ENCODE data around the gene AKT3. TPM values are rescaled to one million over a fixed set of nuclear protein-coding genes. Genes with fewer than 3 reads are reported as not detected.

AKT3 gene
- total and polyA plus RNA-seq, 3 donors from 2014 or later: 32.3 to 70.9 (median 61.8) TPM

DNA sequence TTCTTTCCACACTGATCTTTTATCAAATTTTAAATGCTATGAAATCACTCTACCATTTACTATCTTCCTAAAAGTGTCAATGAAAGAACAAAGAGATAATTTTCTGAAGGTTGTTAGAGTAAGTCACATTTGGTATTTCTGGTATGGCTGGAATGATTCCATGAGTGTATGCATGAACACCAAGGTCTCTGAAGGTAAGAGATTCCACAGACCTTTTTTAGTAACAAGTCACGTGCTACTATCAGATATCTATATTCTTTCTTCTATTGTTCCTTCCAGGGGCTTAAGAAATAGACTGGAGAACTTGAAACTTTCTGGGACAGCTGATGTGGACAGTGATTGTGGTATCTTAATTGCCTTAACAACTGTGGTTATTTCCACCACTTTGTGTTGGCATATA, 329.2 kb downstream of the AKT3 start:
- no peaks in the 10 kb centered on the region for H3K9me3 ChIP-seq
- no peaks in the 10 kb centered on the region for H3K4me1 ChIP-seq
- no peak overlapping the region for H3K27ac ChIP-seq
- no peak for DNase-seq
- no peak overlapping the region for H3K4me3 ChIP-seq
- H3K27me3 ChIP-seq: no peaks in the 10 kb centered on the region
- no peak for TF ChIP-seq POLR2A (IDR thresholded peaks at IDR 0.05)
- TF ChIP-seq, protein P1, sequence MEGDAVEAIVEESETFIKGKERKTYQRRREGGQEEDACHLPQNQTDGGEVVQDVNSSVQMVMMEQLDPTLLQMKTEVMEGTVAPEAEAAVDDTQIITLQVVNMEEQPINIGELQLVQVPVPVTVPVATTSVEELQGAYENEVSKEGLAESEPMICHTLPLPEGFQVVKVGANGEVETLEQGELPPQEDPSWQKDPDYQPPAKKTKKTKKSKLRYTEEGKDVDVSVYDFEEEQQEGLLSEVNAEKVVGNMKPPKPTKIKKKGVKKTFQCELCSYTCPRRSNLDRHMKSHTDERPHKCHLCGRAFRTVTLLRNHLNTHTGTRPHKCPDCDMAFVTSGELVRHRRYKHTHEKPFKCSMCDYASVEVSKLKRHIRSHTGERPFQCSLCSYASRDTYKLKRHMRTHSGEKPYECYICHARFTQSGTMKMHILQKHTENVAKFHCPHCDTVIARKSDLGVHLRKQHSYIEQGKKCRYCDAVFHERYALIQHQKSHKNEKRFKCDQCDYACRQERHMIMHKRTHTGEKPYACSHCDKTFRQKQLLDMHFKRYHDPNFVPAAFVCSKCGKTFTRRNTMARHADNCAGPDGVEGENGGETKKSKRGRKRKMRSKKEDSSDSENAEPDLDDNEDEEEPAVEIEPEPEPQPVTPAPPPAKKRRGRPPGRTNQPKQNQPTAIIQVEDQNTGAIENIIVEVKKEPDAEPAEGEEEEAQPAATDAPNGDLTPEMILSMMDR (IDR thresholded peaks at IDR 0.05): no peak
- intact Hi-C loops (cut with DNase I; ENCODE audit: low total_unique reads): no loop called here
- no peaks in the 10 kb centered on the region for H3K36me3 ChIP-seq (ENCODE audit: low read depth, missing control alignments)
- WGBS, 2 donors: 61 to 67% methylated on average over 1 of the region's 1 CpG

DNA sequence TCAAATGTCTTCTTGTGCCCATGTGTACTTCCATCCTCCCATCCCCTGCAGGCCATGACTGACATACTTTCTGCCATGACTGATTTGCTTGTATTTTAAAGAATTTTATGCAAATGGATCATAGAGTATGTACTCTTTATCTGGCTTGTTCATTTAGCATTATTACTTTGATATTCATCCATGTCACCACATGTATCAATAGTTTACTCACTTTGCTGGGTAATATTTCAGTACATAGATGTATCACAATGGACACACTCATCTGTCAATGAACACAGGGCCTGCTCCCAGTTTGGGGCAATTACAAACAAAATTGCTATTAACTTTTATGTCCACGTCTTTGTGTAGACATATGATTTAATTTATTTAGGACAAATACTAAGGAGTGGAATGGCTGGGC, 335.1 kb downstream of the AKT3 start:
- DNase-seq: no peak
- 93 to 98% methylated on average over 1 of the region's 1 CpG for WGBS, 2 donors
- no peak overlapping the region for H3K27ac ChIP-seq
- intact Hi-C loops (cut with DNase I; ENCODE audit: low total_unique reads): no loop called here
- H3K4me3 ChIP-seq: no peak overlapping the region
- H3K27me3 ChIP-seq: no peaks in the 10 kb centered on the region
- no peak for TF ChIP-seq POLR2A (IDR thresholded peaks at IDR 0.05)
- TF ChIP-seq, protein P1 (IDR thresholded peaks at IDR 0.05): no peak
- H3K36me3 ChIP-seq (ENCODE audit: low read depth, missing control alignments): no peaks in the 10 kb centered on the region
- no peaks in the 10 kb centered on the region for H3K4me1 ChIP-seq
- H3K9me3 ChIP-seq: no peaks in the 10 kb centered on the region

DNA sequence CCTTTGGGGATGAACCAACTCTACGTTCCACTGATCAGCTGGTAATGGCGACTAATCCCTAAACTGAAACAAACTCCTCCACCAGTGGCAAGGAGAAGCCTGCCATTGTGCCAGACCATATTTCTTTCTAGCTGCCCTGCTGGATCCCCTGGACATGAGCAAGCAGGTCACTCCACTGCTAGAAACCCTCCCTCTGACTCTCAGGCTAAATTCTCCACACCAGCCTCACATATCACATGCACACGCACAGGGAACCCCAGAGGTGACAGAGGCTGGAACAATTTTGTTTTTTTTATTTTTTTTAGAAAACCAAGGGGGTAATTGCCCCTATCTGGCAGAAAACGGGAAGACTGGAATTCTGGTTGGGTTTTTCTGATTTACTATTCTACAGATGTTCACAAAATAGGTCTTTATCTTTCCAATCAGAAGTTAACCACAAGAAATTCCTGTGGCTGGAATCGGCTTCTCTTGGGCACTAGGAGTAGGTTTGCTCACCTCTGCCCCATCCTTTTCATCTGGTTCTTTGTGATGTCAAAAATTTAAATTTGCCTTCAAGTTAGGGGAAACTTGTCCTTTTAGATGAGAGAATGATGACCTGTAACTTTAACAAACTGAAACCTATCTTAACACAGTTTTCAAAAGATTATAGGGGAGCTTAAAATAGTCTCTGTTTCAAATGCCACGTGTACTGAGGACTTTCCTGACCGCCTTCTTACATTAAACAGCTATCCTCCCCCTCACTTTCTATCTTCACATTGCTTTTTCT, 336.1 kb downstream of the AKT3 start:
- Histone ChIP-seq H3K4me3 (no peak overlapping the region), H3K27ac (no peak overlapping the region), H3K27me3 (no peaks in the 10 kb centered on the region), H3K9me3 (no peaks in the 10 kb centered on the region), H3K36me3 (ENCODE audit: low read depth, missing control alignments) (no peaks in the 10 kb centered on the region), H3K4me1 (no peaks in the 10 kb centered on the region)
- TF ChIP-seq POLR2A (IDR thresholded peaks at IDR 0.05): no peak
- TF ChIP-seq, protein P1 (IDR thresholded peaks at IDR 0.05): no peak
- DNase-seq: no peak
- intact Hi-C loops (cut with DNase I; ENCODE audit: low total_unique reads): no loop called here
- WGBS, 2 donors: 75 to 76% methylated on average over 7 of the region's 7 CpGs

DNA sequence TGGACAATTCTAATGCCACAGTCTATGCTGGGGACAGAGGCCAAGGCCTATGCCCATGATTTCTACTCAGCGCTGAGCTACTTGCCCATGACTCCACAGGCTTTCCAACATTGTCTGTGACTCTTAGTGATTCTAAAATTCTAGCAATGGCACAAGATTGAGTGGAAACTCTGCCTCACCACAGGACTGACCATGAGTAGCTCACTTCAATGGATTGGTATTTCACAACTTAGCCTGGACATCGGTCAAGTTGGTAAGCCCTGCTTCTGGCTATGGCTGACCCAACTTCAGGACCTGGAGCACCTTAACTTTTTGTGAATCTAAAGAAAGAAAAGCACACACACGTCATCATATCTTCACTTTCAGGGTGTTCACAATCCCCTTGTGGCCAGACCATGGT, 339.1 kb downstream of the AKT3 start:
- Histone ChIP-seq H3K4me3 (no peak overlapping the region), H3K9me3 (no peaks in the 10 kb centered on the region), H3K27ac (no peak overlapping the region), H3K27me3 (no peaks in the 10 kb centered on the region), H3K4me1 (no peaks in the 10 kb centered on the region), H3K36me3 (ENCODE audit: low read depth, missing control alignments) (no peaks in the 10 kb centered on the region)
- intact Hi-C loops (cut with DNase I; ENCODE audit: low total_unique reads): no loop called here
- TF ChIP-seq POLR2A (IDR thresholded peaks at IDR 0.05): no peak
- TF ChIP-seq, protein P1 (IDR thresholded peaks at IDR 0.05): no peak
- 85 to 87% methylated on average over 3 of the region's 3 CpGs for WGBS, 2 donors
- no peak for DNase-seq

DNA sequence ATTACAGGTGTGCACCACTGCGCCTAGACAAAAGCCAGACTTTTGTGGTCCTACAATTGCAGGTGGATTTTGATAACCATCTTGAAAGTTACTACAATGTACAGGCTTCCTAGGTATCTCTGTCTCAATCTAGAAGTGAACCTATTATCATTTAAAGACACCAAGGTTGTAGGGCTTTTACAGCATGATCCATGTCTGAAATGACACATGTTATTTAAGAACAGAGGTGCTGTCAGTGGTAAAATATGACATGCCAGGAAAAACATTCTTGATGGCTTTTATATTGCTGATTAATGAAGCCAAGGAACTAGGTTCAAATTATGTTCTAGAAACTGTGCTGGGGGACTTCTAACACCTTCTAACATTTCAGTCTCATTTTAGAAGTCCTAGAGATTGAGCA, 341.1 kb downstream of the AKT3 start:
- DNase-seq: no peak
- no peaks in the 10 kb centered on the region for H3K27me3 ChIP-seq
- 100% methylated on average over 1 of the region's 1 CpG for WGBS, 2 donors
- no peak overlapping the region for H3K4me3 ChIP-seq
- no peak overlapping the region for H3K27ac ChIP-seq
- no peaks in the 10 kb centered on the region for H3K36me3 ChIP-seq (ENCODE audit: low read depth, missing control alignments)
- TF ChIP-seq POLR2A (IDR thresholded peaks at IDR 0.05): no peak
- TF ChIP-seq, protein P1 (IDR thresholded peaks at IDR 0.05): no peak
- intact Hi-C loops (cut with DNase I; ENCODE audit: low total_unique reads): no loop called here
- H3K4me1 ChIP-seq: no peaks in the 10 kb centered on the region
- H3K9me3 ChIP-seq: no peaks in the 10 kb centered on the region
